ELF-1 (cell line): ENCODE results near the gene FBN2.

Experiments used
- DNase-seq: peaks from one replicate; pipeline ENCODE4 v3.0.0-alpha.2; 2016; ENCODE audit warnings: low read depth, low spot score

FBN2 gene

GRCh38 chr5:128317481-128317880 is 220.6 kb downstream of the FBN2 start:
- DNase-seq: no peak

GRCh38 chr5:128315671-128316070 is 222.4 kb downstream of the FBN2 start:
- DNase-seq: no peak

GRCh38 chr5:128305341-128305740 is 232.7 kb downstream of the FBN2 start:
- no peak for DNase-seq

- DNase-seq: no peak
Measured at GRCh38 chr5:128304791-128305190, 233.3 kb downstream of the FBN2 start.

GRCh38 chr5:128304088-128304487 is 234.0 kb downstream of the FBN2 start:
- DNase-seq: no peak

- DNase-seq: no peak
Measured at GRCh38 chr5:128303593-128303992, 234.5 kb downstream of the FBN2 start.

GRCh38 chr5:128300181-128300580 is 237.9 kb downstream of the FBN2 start:
- no peak for DNase-seq

- DNase-seq: no peak
Measured at GRCh38 chr5:128290152-128290858, 247.7 kb downstream of the FBN2 start.

- no peak for DNase-seq
Measured at GRCh38 chr5:128287740-128288139, 250.3 kb downstream of the FBN2 start.

- DNase-seq: no peak
Measured at GRCh38 chr5:128284236-128284635, 253.8 kb downstream of the FBN2 start.

GRCh38 chr5:128279345-128279744 is 258.7 kb downstream of the FBN2 start:
- DNase-seq: no peak

GRCh38 chr5:128276537-128277216 is 261.4 kb downstream of the FBN2 start:
- DNase-seq: no peak

GRCh38 chr5:128274441-128274840 is 263.6 kb downstream of the FBN2 start:
- no peak for DNase-seq

- no peak for DNase-seq
Measured at GRCh38 chr5:128273736-128274135, 264.3 kb downstream of the FBN2 start.

- peak; percentile 9 for DNase-seq
Measured at GRCh38 chr5:128271859-128272464, 266.1 kb downstream of the FBN2 start.

GRCh38 chr5:128271071-128271470 is 267.0 kb downstream of the FBN2 start:
- no peak for DNase-seq

GRCh38 chr5:128264564-128265360 is 273.3 kb downstream of the FBN2 start:
- no peak for DNase-seq

- no peak for DNase-seq
Measured at GRCh38 chr5:128263357-128263756, 274.7 kb downstream of the FBN2 start.

GRCh38 chr5:128262911-128263310 is 275.1 kb downstream of the FBN2 start:
- no peak for DNase-seq

GRCh38 chr5:128259607-128260021 is 278.4 kb downstream of the FBN2 start:
- DNase-seq: no peak

- no peak for DNase-seq
Measured at GRCh38 chr5:128258372-128258771, 279.7 kb downstream of the FBN2 start.

- DNase-seq: no peak
Measured at GRCh38 chr5:128257076-128257475, 281.0 kb downstream of the FBN2 start.
